ENCODE results near the gene TOR1B. TPM values are rescaled to one million over a fixed set of nuclear protein-coding genes. Genes with fewer than 3 reads are reported as not detected.
"Not testable (repeated sequence)": the region's sequence is repeated elsewhere in the genome, so short reads cannot be mapped to it uniquely, and the experiment has no call there.

The TOR1B gene
- total RNA-seq, 1 donor from 2014 or later, result 25.6 TPM

GRCh38 chr9:129776938-129777768 is 25.8 kb upstream of the TOR1B start:
- peak; percentile 97 for DNase-seq (ENCODE audit: low read depth)

- no peak for DNase-seq (ENCODE audit: low read depth)
Measured at GRCh38 chr9:129777769-129778130, 25.2 kb upstream of the TOR1B start.

GRCh38 chr9:129778469-129778868 is 24.5 kb upstream of the TOR1B start:
- DNase-seq (ENCODE audit: low read depth), result peak; percentile 25

GRCh38 chr9:129779560-129780190 is 23.3 kb upstream of the TOR1B start:
- no peak for DNase-seq (ENCODE audit: low read depth)

GRCh38 chr9:129781131-129781530 is 21.9 kb upstream of the TOR1B start:
- no peak for DNase-seq (ENCODE audit: low read depth)

- no peak for DNase-seq (ENCODE audit: low read depth)
Measured at GRCh38 chr9:129781981-129782380, 21.0 kb upstream of the TOR1B start.

GRCh38 chr9:129783516-129784361 is 19.2 kb upstream of the TOR1B start:
- DNase-seq (ENCODE audit: low read depth), result peak; percentile 58

GRCh38 chr9:129784970-129785369 is 18.0 kb upstream of the TOR1B start:
- not testable (repeated sequence) for DNase-seq (ENCODE audit: low read depth)

GRCh38 chr9:129785866-129786265 is 17.1 kb upstream of the TOR1B start:
- DNase-seq (ENCODE audit: low read depth), result no peak

- DNase-seq (ENCODE audit: low read depth), result no peak
Measured at GRCh38 chr9:129786481-129786880, 16.5 kb upstream of the TOR1B start.

- DNase-seq (ENCODE audit: low read depth), result no peak
Measured at GRCh38 chr9:129794549-129794948, 8.4 kb upstream of the TOR1B start.

- not testable (repeated sequence) for DNase-seq (ENCODE audit: low read depth)
Measured at GRCh38 chr9:129796029-129796428, 7.0 kb upstream of the TOR1B start.

GRCh38 chr9:129798973-129799372 is 4.0 kb upstream of the TOR1B start:
- DNase-seq (ENCODE audit: low read depth), result no peak

- DNase-seq (ENCODE audit: low read depth), result no peak
Measured at GRCh38 chr9:129801504-129801903, 1.5 kb upstream of the TOR1B start.

- no peak for DNase-seq (ENCODE audit: low read depth)
Measured at GRCh38 chr9:129803676-129804060, 684 bp downstream of the TOR1B start.

- no peak for DNase-seq (ENCODE audit: low read depth)
Measured at GRCh38 chr9:129806061-129806460, 3.1 kb downstream of the TOR1B start.

- no peak for DNase-seq (ENCODE audit: low read depth)
Measured at GRCh38 chr9:129809346-129809745, 6.4 kb downstream of the TOR1B start.

- no peak for DNase-seq (ENCODE audit: low read depth)
Measured at GRCh38 chr9:129810116-129810515, 7.1 kb downstream of the TOR1B start.

- DNase-seq (ENCODE audit: low read depth), result no peak
Measured at GRCh38 chr9:129810788-129811187, 7.8 kb downstream of the TOR1B start.

- DNase-seq (ENCODE audit: low read depth), result no peak
Measured at GRCh38 chr9:129811967-129812363, 9.0 kb downstream of the TOR1B start.

- DNase-seq (ENCODE audit: low read depth), result no peak
Measured at GRCh38 chr9:129812385-129812784, 9.4 kb downstream of the TOR1B start.

GRCh38 chr9:129813661-129814060 is 10.7 kb downstream of the TOR1B start:
- no peak for DNase-seq (ENCODE audit: low read depth)

Measured in renal cortical epithelial cell (primary cell).